CD4-positive, alpha-beta T cell treated with Interleukin-15 for 1 hour (primary cell): Measurements from ENCODE around the gene AGAP9.
"Not testable (repeated sequence)": the region's sequence is repeated elsewhere in the genome, so short reads cannot be mapped to it uniquely, and the experiment has no call there.

Experiments
- DNase-seq: peaks from one replicate; pipeline ENCODE4 v3.0.0-alpha.2; 2020

The AGAP9 gene

DNA sequence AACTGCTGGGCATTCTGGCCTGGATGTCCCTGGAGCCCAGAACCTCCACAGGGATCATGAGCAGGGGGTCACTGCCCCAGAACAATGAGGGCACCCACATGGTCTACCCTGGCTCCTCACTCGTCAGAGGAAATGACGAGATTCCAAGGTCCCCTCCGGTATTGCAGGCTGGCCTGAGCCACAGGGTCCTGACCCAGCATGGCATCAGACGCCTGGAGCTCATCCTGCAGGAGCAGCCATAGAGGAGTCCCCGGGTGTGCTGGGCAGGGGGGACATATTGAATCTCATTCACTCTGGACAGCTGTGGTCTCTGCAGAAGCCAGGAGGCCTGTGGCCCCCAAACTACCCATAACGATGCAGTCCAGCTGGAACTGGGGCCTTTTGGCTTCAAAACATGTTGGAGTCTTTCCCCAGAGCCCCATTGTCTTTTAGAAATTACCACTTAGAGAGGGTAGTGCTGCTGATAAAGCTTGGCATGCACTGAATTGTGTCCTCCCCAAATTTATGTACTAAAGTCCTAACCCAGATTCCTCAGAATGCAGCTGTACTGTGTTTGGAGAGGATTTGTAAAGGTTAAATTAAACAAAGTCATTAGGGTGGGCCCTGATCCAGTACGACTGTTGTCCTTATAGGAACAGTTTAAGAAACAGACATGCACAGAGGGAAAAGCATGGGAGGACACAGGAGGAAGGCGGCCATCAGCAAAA lies 67.2 kb downstream of the AGAP9 start:
- no peak for DNase-seq

DNA sequence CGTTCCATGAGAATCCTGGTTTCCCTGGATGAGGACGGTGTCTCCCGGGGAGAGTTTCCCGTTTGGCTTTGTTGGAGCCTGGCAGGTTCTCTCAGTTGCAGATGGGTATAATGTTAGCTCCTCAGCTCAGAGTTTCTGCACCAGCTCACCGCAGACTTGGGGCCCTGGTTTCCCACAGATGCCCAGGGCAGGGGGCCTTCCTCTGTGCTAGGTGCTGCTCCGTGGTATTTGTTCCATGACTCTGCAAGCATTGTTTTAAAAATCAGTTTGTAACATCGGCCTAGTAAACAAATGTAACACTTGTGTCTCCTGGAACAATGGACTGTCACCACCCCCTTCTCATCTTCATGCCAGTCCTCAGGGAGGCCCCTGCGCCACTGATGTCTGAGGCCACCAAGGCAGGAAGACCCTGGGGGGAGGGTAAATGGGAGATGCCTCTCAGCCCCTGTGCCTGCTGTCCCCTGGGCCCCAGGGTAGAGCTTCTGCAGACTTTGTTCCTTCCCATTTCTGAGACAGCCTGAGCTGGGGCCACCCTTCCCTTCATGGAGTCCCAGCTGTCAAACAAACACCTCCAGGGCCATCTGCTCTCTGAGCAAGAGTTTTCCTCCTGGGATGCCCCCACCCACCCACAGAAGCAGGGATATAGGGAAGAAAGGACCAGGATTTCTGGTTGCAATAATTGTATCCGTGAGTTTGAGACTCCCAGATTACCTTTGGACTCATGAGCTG lies 67.9 kb downstream of the AGAP9 start:
- DNase-seq = not testable (repeated sequence)

DNA sequence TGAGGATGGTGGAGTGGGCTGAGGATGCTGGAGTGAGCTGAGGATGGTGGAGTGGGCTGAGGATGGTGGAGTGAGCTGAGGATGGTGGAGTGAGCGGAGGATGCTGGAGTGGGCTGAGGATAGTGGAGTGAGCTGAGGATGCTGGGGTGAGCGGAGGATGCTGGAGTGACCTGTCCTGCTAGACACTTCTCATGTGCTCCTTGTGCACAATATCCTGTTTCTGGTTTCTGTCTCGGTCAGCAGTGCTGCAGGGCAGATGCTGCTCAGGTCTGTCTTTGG lies 68.7 kb downstream of the AGAP9 start:
- no peak for DNase-seq

DNA sequence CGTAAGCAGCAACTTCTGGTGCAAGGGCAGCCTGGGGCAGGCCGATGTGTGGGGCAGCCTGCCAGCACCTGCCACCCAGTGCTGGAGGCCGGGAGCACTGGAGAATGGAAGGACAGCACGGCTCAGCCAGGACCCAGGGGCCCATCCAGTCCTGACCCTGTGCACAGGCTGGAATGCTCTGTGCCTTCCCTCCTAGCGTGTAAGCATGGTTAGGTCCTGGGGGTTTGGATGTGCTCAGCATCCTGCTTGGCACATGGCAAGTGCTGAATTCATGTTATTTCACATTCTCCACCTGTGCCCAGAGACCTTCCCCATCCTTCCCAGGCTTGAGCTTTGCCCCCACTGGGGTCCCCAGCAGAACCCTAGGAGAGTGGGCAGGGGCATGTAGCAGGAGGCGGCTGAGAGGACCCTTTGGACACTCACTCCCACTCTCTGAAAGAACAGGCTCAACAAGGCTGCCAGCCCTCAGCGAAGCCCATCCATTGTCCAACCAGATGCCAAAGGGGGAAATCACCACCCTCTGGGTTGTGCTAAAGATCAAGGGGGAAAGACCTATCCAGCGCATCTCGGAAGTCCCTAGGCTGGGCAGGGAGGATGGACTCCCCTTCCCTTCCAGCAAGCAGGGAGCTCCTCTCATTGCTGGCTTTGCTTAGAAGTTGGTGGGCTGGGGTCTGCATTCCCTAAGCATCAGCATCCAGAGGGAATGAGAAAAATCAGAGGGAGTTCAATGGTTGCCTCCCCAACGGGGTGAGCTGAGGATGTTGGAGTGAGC lies 69.2 kb downstream of the AGAP9 start:
- DNase-seq = no peak

DNA sequence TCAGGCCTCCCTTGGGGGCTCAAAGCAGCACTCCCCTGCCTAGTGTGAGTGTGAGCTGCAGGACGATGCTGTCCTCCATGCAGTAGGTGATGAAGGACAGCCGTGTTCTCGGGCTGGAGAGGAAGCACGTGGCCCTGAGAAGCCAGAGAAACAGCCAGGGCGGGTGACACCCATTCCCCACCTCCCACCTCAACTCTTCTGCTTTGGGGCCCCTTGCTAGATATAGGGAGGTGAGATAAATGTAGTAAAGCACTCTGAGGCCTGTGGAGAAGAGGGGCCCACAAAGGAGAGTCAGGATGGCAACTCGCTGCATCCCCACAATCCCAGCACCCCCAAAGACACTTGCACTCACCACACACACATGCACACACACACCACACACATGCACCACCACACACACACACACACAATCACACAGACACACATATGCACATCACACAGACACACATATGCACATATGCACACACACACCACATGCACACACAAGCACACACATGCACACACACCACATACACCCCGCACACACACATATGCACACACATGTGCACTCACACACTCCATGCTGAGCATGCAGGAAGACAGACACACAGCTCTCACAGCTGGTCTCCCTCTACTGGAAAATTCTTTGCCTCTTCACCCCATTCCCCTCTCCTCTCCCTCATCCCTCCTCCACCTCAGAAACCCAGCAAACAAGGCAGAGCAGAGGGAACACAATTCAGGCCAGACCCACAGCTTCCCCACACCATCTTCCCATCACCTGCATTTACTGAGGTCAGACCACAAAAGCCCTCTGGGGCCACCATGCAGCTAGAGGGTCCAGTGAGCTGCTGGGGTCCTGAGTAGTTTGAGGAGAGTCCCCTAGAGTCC lies 70.1 kb downstream of the AGAP9 start:
- DNase-seq = no peak

DNA sequence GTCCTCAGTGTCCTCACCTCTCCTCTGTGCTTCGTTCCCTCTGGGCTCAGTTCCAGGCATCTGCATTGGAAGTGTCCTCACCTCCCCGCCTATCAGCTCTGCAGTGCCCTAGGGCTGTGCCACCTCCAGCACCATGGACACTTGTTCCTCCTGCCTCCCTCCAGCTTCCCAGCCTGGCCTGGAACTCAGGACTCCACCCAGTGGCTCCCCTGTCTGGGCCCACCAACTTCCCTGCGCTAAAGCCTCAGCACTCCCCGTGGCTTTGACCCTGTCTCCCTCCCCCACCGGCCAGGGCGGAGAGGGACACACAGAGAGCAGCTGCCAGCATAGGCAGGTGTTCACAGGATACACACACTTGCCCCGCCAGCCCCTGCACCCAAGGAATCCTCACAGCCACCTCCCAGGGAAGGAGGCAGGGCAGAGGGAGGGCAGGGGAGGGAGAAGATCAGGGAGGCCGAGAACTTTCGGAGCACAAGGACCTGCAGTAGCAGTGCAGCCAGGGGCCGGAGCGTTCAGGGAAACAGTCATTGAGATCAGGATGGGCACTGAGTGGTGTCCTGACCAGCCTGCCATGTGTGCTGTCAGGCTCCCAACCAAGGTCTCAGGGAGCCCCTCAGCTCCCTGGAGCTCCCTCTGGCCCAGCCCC lies 70.8 kb downstream of the AGAP9 start:
- DNase-seq = no peak

DNA sequence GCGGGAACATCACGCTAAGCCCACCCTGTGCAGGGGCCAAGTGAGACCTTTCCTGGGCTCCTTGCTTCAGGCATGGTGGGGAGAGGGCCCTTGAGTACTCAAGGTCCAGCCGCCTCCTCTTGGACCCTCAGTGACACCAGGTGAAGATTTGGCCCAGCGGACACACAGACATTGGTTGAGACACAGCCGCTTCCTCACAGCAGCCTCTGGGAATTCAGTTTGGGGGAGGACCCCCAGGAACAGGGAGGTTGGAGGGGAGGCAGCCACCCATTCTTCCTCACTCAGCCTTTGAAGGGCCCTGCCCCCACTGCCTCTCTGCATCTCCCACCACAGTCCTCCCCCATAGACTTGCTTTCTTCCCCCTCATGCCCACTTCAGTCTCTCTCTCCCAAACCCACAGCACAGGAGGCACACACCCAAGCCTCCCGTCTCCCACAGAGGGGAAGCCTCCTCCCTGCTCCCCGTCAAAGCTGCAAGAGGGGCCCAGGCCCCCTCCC lies 71.4 kb downstream of the AGAP9 start:
- no peak for DNase-seq
